NCI-H2081 treated with DMSO at 0.1 percent for 48 hours (cell line): ENCODE measurements around the gene RASSF1.
"Not testable (repeated sequence)": the region's sequence is repeated elsewhere in the genome, so short reads cannot be mapped to it uniquely, and the experiment has no call there.

Source experiments
- DNase-seq: peaks from one replicate; lab custom pipeline; 2025; lab: John Stamatoyannopoulos, UW

RASSF1 gene

GRCh38 chr3:50284121-50284520 is 56.5 kb downstream of the RASSF1 start:
- not testable (repeated sequence) for DNase-seq
